K562 (cell line): ENCODE results near the gene NUMB. TPM values are rescaled to one million over a fixed set of nuclear protein-coding genes. Genes with fewer than 3 reads are reported as not detected.

ENCODE experiments used
- ATAC-seq: fragments of 200-7000 bp; cut with Tn5 transposase; 3 replicates; pipeline ENCODE4 v1.9.1; 2020; ENCODE audit warnings: moderate library complexity
- BruUV-seq: library from RNA; stranded (reverse); fragments of 400-500 nt; replicated peaks from 2 replicates; lab custom pipeline; 2021; lab: Mats Ljungman, UMichigan
- CTCF ChIA-PET: fragments of 300-600 bp; formaldehyde crosslinking; extraction: SDS; loops from one replicate; lab custom pipeline; 2021; ENCODE audit warnings: low intra/inter-chr PET ratio; lab: Yijun Ruan, JAX
- POLR2A ChIA-PET: fragments of 300-600, 350-650 bp; sonication (Branson Sonifier 250); formaldehyde crosslinking; extraction: SDS; loops from one replicate; lab custom pipeline; 2021; ENCODE audit warnings: antibody characterized with exemption, inconsistent platforms; lab: Yijun Ruan, JAX
- DNase-seq, 4 experiments: peaks; one replicate each; pipeline versions ENCODE4 v3.0.0 to v3.0.0-alpha.2; 2011 to 2018; ENCODE audit warnings: low spot score in 3 of 4, mixed read lengths in 3 of 4; ENCODE audit errors: extremely low read depth in 1 of 4
- FAIRE-seq: peaks from 2 replicates; lab custom pipeline; 2011; peaks lifted over from hg19 to GRCh38; lab: Jason Lieb, UNC
- H2AFZ ChIP-seq: 2 replicates; pipeline ENCODE4 v1.6.0; 2011; ENCODE audit warnings: low read depth, low read length, control low read depth, inconsistent platforms
- H3K27ac ChIP-seq: fragments of 200-600 bp; 3 replicates; pipeline ENCODE4 v1.8.0; 2011; ENCODE audit warnings: low read depth, mild to moderate bottlenecking, control low read depth, inconsistent platforms, low read length, moderate library complexity, mixed read lengths; ENCODE audit errors: extremely low read depth
- H3K27me3 ChIP-seq, 2 experiments: fragments of 300-600 bp in 1 of 2; 2 replicates in 1 of 2; 3 replicates in 1 of 2; pipeline versions ENCODE4 v1.6.0 to v1.8.0; 2011; ENCODE audit warnings: inconsistent platforms in 2 of 2, low read length in 2 of 2, mild to moderate bottlenecking in 1 of 2, mixed read lengths in 1 of 2, moderate library complexity in 1 of 2; ENCODE audit not compliant: control insufficient read depth in 2 of 2, insufficient read depth in 2 of 2
- H3K36me3 ChIP-seq: fragments of 300-600 bp; 3 replicates; pipeline ENCODE4 v1.8.0; 2011; ENCODE audit warnings: mild to moderate bottlenecking, low read length, inconsistent platforms; ENCODE audit not compliant: control insufficient read depth, insufficient read depth
- H3K4me1 ChIP-seq, 2 experiments: fragments of 200-600 bp in 1 of 2; replicated peaks in 1 of 2; 2 replicates in 1 of 2; 3 replicates in 1 of 2; pipeline versions ENCODE4 v1.5.1 to v1.8.0; 2011; ENCODE audit warnings: inconsistent platforms in 2 of 2, low read length in 2 of 2, mild to moderate bottlenecking in 1 of 2, mixed read lengths in 1 of 2, moderate library complexity in 1 of 2; ENCODE audit not compliant: control insufficient read depth in 2 of 2, insufficient read depth in 2 of 2
- H3K4me2 ChIP-seq: 2 replicates; pipeline ENCODE4 v1.6.1; 2011; ENCODE audit warnings: low read length, control low read depth, inconsistent platforms, mixed read lengths; ENCODE audit not compliant: insufficient read depth
- H3K4me3 ChIP-seq: fragments of 200-600 bp; sonication (generic), shearing (Covaris generic); 2 replicates; pipeline ENCODE4 v1.5.1; 2016; ENCODE audit warnings: control low read depth, inconsistent platforms
- H3K79me2 ChIP-seq: fragments of 200-600 bp; 3 replicates; pipeline ENCODE4 v1.8.0; 2011; ENCODE audit warnings: low read length, inconsistent platforms; ENCODE audit not compliant: control insufficient read depth, insufficient read depth
- H3K9ac ChIP-seq, 2 experiments: 2 replicates each; pipeline versions ENCODE4 v1.6.0 to v1.6.1; 2011; ENCODE audit warnings: low read depth in 2 of 2, low read length in 2 of 2, control low read depth in 1 of 2, inconsistent platforms in 1 of 2, mild to moderate bottlenecking in 1 of 2, mixed read lengths in 1 of 2; ENCODE audit not compliant: insufficient read depth in 1 of 2
- H3K9me1 ChIP-seq: one replicate; pipeline ENCODE4 v1.6.0; 2011; ENCODE audit warnings: inconsistent platforms, mild to moderate bottlenecking, low read length, moderate library complexity; ENCODE audit not compliant: control insufficient read depth, insufficient read depth
- H3K9me3 ChIP-seq: replicated peaks from 2 replicates; pipeline ENCODE4 v1.5.1; 2011; ENCODE audit warnings: low read depth, low read length, inconsistent platforms; ENCODE audit not compliant: control insufficient read depth, insufficient read depth
- H4K20me1 ChIP-seq: replicated peaks from 2 replicates; pipeline ENCODE4 v1.6.1; 2011; ENCODE audit warnings: low read length, inconsistent platforms, mixed read lengths; ENCODE audit not compliant: control insufficient read depth, insufficient read depth
- AFF4 ChIP-seq: sonication (generic); formaldehyde crosslinking; IDR thresholded peaks from 2 replicates; pipeline ENCODE4 v1.8.0; 2023; ENCODE audit warnings: mild to moderate bottlenecking, missing genetic modification reagents
- ATF4 ChIP-seq: fragments of 450-650 bp; formaldehyde crosslinking; IDR thresholded peaks from 2 replicates; pipeline ENCODE4 v1.4.0; 2022; ENCODE audit warnings: mild to moderate bottlenecking, moderate library complexity
- ELF1 ChIP-seq: fragments of 200-800 bp; sonication (Bioruptor generic); IDR thresholded peaks from 2 replicates; pipeline ENCODE4 v1.6.1; 2016; ENCODE audit warnings: missing genetic modification characterization, missing compliant biosample characterization
- ETV1 ChIP-seq: fragments of 450-650 bp; conservative IDR thresholded peaks from 2 replicates; pipeline ENCODE4 v1.6.1; 2016; ENCODE audit warnings: missing genetic modification characterization, control low read depth, low read depth, missing compliant biosample characterization
- NFYB ChIP-seq: IDR thresholded peaks from 2 replicates; pipeline ENCODE4 v1.6.1; 2011; ENCODE audit warnings: mild to moderate bottlenecking, moderate library complexity; ENCODE audit not compliant: insufficient read length; ENCODE audit errors: extremely low read depth
- ZNF696 ChIP-seq: fragments of 250-450 bp; sonication (Bioruptor Pico); conservative IDR thresholded peaks from 2 replicates; pipeline ENCODE4 v1.4.0; 2020; ENCODE audit warnings: mild to moderate bottlenecking, moderate library complexity
- WGBS: fragments of 100-300 bp; shearing (Covaris generic); methylation state at CpG from one replicate; pipeline ENCODE4 v1.1.6; 2016; ENCODE audit warnings: low coverage, mixed read lengths; ENCODE audit not compliant: insufficient coverage; ENCODE audit errors: missing lambda C conversion rate; 5-methylcytosine and 5-hydroxymethylcytosine counted together
- in situ Hi-C: fragments of 300-500 bp; cut with MboI; formaldehyde crosslinking; loops from 4 replicates; pipeline ENCODE4 v1.15.0; 2018; ENCODE audit warnings: inconsistent platforms, mixed read lengths
- intact Hi-C: fragments of 100-400 bp; cut with micrococcal nuclease; formaldehyde crosslinking; loops from 2 replicates; pipeline ENCODE4 v1.14.2; 2022
- polyA plus RNA-seq, 8 experiments: library from polyadenylated mRNA; depleted of rRNA in 4 of 8; stranded (reverse) in 5 of 8; unstranded in 3 of 8; fragments of >200 nt; fragmentation: Nextera tagmentation in 2 of 8; fragmentation: Illumina TruSeq in 1 of 8; extraction: Ambion mirVana in 2 of 8; extraction: Trizol in 1 of 8; gene quantifications; 2 replicates each; pipeline versions ENCODE4 v1.2.1 to v1.2.3, GENCODE V29; 2011 to 2014; ENCODE audit warnings: inconsistent platforms in 1 of 8, missing spikeins in 1 of 8
- total RNA-seq, 7 experiments: library from RNA; depleted of rRNA in 6 of 7; stranded (reverse); fragments of >200 nt in 6 of 7; fragmentation: Illumina TruSeq in 2 of 7; extraction: Trizol in 2 of 7; gene quantifications; 2 replicates each; pipeline versions ENCODE4 v1.2.1 to v1.2.3, GENCODE V29; 2011 to 2021; ENCODE audit warnings: low replicate concordance in 1 of 7

The NUMB gene
- total and polyA plus RNA-seq, 9 of the 15 experiments (the other 6 are each of a cell fraction or from before 2014, with no cell fraction given), result 13.5 to 54.0 (median 32.3) TPM

GRCh38 chr14:73289308-73289707 lies 169.0 kb downstream of the NUMB start:
- WGBS, result 98% methylated on average over 3 of the region's 3 CpGs
- no peak for TF ChIP-seq ATF4
- no peak for TF ChIP-seq ETV1 (tag)
- no peak for TF ChIP-seq NFYB
- TF ChIP-seq ELF1, result no peak
- no peak for TF ChIP-seq AFF4 (CRISPR knock-in tag)
- TF ChIP-seq ZNF696, result no peak

More at GRCh38 chr14:73289308-73289707, 169.0 kb downstream of the NUMB start:
- no peak overlapping the region for H3K9ac ChIP-seq
- CTCF ChIA-PET, result no interaction called here
- no peak overlapping the region for H3K4me2 ChIP-seq
- H4K20me1 ChIP-seq, result no peaks in the 10 kb centered on the region
- no peak overlapping the region for H3K27ac ChIP-seq
- DNase-seq (no peak), ATAC-seq (no peak), FAIRE-seq (no peak)
- no peaks in the 10 kb centered on the region for H3K27me3 ChIP-seq
- BruUV-seq, result no TSS peak
- no peak overlapping the region for H2AFZ ChIP-seq
- no peaks in the 10 kb centered on the region for H3K79me2 ChIP-seq
- H3K4me3 ChIP-seq, result no peak overlapping the region
- POLR2A ChIA-PET, result interaction anchor here (1.3 kb wide), 1 partner anchor 34 kb away, joined by 3 read pairs; no protein-coding TSS in a partner anchor
- in situ Hi-C loops, result no loop called here
- no peaks in the 10 kb centered on the region for H3K9me3 ChIP-seq
- H3K36me3 ChIP-seq, result peaks cover 29% of the 10 kb centered on the region; the same call in 2 of the 3 replicates
- intact Hi-C loops, result no loop called here
- H3K4me1 ChIP-seq, result no peaks in the 10 kb centered on the region
- H3K9me1 ChIP-seq, result no peaks in the 10 kb centered on the region
